Measurements from ENCODE around the gene ZNF543.
"Not testable (repeated sequence)": the region's sequence is repeated elsewhere in the genome, so short reads cannot be mapped to it uniquely, and the experiment has no call there.

Gene ZNF543

DNA sequence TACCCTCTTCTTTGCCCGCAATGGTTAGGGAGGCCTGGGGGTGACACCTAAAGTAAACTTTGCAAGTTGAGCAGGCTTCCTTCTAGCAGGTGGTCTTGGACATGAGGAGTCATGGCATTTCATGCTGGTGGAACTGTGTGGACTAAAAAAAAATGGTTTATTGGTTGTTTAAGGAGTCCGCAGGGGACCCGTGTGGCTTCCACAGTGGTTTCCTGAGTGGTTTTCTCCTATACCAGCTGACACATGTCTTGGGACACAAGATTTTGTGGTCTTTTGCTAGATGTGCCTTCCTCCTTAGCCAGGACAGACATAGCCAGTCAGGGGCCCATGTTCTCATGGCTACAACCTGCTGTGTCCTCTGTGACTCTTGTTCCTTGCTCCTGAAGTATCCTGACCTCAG is 1.5 kb downstream of the ZNF543 start:
- DNase-seq, result no peak

DNA sequence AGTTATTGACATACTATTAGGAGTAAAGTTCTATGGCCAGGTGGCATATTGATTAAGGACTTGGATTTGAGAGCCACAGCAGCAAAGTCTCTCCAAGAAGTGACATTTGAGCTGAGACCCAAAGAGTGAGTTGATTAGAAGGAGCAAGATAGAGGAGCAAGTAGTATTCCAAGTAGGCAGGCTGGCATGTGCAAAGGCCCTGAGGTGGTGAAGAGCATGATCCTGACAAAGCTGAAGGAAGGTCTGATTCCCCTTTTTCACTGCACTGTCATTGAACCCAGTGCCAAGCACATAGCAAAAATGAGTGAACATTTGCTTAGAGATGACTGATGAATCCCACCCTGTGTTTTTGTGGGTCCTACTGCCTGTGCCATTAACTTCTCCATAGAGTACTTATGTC is 4.7 kb downstream of the ZNF543 start:
- DNase-seq, result no peak

DNA sequence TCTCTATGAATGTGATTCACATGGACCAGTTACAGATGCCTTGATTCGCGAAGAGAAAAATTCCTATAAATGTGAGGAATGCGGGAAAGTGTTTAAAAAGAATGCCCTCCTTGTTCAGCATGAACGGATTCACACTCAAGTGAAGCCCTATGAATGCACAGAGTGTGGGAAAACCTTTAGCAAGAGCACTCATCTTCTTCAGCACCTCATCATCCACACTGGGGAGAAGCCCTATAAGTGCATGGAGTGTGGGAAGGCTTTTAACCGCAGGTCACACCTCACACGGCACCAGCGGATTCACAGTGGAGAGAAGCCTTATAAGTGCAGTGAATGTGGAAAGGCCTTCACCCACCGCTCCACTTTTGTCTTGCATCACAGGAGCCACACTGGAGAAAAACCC is 7.7 kb downstream of the ZNF543 start:
- DNase-seq, result no peak

DNA sequence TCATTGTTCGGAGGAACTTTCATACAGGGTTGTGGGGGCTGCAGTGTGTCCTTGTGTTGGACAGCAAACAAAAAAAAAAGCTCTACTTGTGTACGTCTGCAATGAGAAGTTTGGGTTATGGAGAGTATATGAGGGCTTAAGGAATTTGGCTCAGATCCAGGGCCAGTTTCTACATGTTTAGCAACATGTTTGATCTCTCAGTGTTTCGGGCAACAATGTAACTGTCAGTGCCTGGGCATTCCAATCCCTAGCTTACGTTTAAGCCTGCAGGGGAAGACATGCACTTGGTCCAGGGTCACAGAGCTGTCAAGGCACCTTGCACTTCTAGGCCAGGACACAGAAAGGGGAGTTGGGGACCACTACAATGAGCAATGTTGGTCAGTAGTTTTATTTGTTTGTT is 13.9 kb downstream of the ZNF543 start:
- no peak for DNase-seq

DNA sequence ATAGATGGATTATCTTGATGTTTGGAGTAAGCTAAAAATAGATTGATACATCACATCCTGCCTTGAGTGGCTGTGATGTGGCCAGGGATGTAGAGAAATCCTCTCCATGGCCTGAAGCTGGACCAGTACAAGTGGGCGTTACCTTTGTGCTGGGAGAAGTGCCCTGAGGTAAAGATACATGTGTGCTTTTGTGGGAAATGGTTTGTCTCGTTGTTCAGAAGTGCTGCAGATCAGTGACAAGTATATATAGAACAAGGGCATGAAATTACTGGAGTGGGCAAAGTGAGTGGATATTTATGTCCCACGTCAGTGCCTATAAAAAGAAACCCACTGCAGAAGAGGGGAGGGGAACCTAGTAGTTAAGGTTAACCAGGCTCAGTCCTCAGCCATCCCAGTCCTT is 18.6 kb downstream of the ZNF543 start:
- no peak for DNase-seq

DNA sequence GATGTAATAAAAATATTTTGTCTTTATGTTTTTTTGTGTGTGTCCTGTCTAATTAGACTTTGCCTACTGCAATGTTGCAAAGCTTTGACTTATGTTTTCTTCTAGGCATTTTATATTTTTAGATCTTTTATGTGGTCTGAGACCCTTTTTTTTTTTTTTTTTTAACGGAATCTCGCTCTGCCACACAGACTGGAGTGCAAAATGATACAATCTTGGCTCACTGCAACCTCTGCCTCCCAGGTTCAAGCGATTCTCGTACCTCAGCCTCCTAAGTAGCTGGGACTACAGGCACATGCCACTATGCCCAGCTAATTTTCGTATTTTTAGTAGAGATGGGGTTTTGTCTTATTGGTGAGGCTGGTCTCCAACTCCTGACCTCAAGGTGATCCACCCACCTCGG is 22.3 kb downstream of the ZNF543 start:
- DNase-seq, result no peak

DNA sequence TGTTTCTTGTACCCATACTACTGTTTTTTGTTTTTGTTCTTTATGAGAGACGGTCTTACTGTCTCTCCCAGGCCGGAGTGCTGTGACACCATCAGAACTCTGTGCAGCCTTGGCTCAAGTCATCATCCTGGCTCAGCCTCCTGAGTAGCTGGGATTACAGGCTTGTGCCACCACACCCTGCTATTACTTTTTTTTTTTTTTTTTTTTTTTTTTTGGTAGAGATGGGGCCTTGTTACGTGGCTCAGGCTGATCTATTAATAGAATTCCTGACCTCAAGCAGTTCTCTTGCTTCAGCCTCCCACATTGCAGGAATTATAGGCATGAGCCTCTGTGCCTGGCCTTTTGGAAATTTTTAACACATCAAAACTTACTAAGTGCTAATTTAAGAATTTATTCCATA is 27.9 kb downstream of the ZNF543 start:
- no peak for DNase-seq

DNA sequence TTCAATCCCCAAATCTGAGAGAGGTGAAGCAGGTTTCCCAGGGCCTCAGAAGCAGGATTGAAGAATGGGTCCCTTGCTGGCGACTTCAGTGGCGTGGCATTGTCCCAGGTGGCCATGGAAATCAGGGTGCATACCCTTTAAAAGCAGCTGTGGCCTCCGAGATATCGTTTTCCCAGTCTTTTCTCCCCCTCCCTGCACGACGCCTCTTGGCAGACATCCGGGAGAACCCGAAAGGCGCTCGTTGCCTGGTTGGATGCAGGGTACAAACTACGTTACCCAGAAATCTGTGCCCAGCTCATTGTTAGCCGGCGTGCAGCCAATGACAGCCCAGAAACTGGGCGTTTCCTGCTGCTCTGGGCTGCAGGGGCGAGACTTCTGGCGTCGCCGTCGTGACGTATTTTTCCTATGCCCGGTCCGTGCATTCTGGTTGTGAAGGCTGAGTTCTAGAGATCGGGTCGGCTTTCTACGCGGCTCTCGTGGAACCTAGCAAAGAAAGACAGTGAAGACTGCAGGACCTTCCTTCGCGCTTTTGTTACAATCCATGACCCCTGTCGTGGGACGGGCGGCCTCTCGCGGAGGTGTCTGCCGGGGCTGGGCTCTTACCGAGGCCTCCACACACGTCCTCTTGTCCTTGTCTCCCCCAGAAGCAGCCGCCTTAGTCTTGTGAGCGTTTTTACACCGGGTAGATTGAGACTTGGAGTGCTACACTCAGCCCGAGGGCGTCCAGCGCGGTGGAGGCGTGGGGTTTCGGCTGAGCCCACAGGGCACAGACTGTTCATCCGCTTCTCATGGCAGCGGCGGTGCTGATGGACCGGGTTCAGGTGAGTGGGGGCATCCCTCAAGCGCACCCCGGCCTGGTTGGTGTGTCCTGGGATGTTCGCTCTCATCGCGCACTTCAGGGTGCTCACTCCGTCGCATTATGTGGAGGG is 30.9 kb downstream of the ZNF543 start, which contains the start of gene ZNF304:
ZNF304 (plus strand) TSS at position 395 of the 929 bp plus-strand sequence; CDS start at position 789, 394 bp downstream.
- peak; percentile 90 to 93 for DNase-seq

DNA sequence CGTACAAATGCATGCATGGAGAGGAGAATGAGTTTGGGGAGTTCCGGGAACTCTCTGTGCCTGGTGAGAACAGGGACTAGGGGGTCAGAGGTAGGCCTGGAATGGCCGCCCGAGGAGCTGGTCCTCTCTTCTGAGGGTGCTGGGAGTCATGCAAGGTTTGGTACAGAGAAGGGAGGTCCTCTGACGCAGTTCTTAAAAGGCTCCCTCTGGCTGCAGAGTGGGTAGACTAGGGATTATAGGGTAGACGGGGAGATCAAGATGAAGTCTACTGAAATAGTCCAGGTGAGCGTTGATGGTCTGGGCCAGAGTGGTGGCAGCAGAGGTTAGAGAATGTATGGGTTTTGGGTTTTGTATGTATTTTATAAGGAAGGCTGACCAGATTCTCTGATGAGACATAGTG is 31.6 kb downstream of the ZNF543 start:
- DNase-seq, result no peak

DNA sequence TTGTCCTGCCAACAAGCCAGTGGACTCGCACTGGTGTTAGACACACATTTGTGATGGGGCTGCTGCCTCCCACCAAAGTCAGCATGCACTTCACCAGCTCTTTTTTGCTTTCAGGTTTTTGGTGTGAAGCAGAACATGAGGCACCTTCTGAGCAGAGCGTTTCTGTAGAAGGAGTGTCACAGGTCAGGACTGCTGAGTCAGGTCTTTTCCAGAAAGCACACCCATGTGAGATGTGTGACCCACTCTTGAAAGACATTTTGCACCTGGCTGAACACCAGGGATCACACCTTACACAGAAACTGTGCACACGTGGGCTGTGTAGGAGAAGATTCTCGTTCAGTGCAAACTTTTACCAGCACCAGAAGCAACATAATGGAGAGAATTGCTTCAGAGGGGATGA is 35.6 kb downstream of the ZNF543 start:
- no peak for DNase-seq

DNA sequence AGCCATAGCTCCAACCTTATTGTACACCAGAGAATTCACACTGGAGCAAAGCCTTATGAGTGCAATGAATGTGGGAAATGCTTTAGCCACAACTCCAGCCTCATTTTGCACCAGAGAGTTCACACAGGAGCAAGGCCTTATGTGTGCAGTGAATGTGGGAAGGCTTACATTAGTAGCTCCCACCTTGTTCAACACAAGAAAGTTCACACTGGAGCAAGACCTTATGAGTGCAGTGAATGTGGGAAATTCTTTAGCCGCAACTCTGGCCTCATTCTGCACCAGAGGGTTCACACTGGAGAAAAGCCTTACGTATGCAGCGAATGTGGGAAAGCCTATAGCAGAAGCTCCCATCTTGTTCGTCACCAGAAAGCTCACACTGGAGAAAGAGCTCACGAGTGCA is 37.1 kb downstream of the ZNF543 start:
- no peak for DNase-seq

DNA sequence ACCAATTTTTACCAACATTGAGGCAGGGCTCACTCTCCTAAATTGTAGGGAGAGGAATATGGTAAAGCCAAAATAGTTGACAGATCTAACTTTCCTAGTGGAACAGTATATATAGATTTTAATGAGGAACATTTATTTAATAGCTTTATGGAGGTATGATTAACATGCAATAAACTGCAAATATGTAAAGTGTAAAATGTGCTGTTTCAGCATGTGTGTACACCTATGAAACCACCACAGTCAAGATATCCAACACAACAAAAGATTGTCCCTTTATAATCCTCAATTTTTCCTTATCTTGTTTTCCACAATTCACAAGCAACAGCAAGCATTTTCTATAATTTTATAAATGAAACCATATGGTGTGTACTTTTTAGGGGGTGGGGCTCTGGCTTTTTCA is 39.0 kb downstream of the ZNF543 start:
- DNase-seq, result no peak

DNA sequence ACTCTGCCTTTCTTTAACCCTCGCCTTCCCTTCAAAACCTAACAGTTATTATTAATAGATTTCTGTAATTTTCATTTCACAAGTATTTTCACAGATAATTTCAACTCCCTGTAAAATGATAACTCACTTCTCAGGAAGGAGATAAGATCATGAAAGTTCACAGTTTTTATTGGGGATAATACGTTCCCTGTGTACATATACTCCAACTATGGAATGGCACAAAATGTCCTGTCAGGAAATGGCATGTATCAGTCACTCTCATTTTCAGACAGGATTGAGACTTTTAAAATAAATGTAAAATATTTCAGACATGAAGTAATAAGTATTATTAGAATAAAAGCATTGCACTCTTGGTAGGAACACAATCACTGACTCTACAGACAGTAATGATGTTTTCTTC is 42.1 kb downstream of the ZNF543 start:
- DNase-seq, result no peak

DNA sequence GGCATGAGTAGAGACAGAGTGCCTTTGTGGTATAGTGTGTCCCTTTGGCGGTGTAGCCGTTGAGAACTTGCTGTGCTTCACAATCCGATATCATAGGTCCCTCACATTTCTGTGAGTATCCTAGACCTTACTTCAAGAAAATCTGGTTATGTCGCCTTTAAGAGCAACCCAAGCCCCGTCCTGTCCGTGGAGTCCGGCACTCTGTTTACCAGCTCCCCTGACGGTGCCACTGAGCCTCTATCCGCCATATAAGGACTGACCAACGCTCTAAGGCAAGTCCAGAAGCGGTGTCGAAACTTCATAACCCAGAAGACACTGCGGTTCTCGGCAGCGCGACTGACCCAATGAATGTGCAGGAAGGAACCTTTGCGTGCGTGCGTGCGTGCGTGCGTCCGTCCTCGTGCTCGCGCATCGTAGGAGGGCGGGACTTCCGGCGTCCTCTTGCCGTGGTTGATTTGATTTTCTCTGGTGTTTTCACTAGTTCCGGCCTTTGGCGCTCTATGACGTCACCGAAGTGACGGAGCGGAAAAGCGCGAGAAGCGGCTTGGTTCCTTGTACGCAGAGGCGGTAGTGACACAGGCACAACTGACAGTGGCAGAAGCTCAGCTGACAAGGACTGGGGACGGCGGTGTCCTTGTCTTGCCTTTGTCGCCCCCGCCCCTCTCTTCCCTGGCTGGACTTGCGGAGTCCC is 42.9 kb downstream of the ZNF543 start, which contains the start of the genes TRAPPC2B and ZNF547:
TRAPPC2B (plus strand) TSS at position 555 of the 691 bp plus-strand sequence. CDS start 1,283 bp downstream, outside the sequence.
ZNF547 (plus strand) TSS at position 555 of the 691 bp plus-strand sequence. CDS start 5,005 bp downstream, outside the sequence.
- peak; percentile 99 to 100 for DNase-seq

DNA sequence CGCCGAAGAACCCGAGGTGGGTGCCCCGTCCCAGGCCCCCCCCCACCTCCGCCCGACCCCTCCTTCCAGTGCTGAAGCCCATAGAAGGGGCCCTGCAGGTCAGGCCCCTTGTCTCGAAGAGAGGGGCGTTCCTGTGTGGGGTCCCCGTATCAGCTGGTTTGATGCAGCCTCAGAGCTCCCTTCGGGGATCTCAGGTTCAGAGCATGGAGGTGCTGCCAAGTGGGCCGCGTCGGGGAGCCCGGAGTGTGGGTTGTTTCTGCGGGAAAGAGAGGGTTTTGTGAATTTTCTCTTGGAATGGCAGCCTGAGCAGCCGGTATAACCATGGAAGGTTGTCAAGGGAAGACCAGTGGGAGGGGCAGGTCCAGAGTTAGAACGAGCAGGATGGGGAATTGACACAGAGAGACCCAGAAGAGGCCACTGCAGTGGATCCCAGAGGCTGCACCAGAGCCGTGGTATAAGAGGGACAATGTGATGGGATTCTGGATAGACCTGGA is 43.5 kb downstream of the ZNF543 start:
- no peak for DNase-seq

DNA sequence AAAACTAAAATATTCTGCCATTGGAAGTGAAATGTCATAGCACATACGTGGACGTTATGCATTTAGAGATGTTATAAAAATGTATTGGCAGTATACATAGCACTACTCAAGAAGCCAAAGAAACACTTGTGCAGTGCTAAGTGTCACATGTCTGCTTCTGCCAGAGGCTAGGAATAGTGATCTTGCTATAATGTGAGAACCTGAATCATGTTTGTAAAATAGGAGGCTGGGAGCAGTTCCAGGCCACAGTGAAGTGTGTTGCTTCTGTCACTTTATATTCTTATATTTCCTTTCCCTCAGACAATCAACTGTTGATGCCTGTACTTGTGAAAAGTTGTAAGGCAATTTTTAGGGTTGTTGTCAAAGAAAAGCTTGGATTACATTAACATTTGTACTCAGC is 46.5 kb downstream of the ZNF543 start:
- no peak for DNase-seq

DNA sequence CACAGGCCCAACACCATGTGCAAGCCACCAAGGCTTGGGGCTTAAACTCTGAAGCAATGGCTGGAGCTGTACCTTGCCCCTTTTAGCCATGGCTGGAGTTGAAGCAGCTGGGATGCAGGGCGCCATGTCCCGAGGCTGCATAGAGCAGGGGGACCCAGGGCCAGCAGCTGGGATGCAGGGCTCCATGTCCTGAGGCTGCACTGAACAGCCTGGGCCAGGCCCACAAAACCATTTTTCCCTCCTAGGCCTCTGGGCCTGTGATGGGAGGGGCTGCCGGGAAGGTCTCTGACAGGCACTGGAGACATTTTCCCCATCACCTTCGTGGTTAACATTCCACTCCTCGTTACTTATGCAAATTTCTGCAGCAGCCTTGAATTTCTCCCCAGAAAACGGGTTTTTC is 53.9 kb downstream of the ZNF543 start:
- DNase-seq, result no peak

DNA sequence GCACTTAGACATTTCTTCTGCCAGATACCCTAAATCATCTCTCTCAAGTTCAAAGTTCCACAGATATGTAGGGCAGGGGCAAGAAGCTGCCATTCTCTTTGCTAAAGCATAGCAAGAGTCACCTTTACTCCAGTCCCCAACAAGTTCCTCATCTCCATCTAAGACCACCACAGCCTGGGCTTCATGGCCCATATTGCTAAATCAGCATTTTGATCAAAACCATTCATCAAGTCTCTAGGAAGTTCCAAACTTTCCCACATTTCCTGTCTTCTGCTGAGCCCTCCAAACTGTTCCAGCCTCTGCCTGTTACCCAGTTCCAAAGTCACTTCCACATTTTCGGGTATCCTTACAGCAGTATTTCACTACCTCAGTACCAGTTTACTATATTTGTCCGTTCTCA is 54.4 kb downstream of the ZNF543 start:
- DNase-seq, result not testable (repeated sequence)

DNA sequence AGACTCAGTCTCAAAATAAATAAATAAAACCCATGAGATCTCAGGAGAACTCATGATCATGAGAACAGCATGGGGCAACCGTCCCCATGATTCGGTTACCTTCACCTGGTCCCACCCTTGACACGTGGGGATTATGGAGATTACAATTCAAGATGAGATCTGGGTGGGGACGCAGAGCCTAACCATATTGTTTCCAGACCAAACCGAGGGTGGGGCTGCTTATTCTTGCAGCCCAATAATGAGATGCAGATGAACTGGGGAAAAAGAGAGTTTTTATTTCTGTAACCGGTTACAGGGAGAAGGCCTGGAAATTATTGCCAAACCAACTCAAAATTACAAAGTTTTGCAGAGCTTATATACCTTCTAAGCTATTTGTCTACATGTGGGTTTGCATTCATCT is 55.9 kb downstream of the ZNF543 start:
- no peak for DNase-seq

DNA sequence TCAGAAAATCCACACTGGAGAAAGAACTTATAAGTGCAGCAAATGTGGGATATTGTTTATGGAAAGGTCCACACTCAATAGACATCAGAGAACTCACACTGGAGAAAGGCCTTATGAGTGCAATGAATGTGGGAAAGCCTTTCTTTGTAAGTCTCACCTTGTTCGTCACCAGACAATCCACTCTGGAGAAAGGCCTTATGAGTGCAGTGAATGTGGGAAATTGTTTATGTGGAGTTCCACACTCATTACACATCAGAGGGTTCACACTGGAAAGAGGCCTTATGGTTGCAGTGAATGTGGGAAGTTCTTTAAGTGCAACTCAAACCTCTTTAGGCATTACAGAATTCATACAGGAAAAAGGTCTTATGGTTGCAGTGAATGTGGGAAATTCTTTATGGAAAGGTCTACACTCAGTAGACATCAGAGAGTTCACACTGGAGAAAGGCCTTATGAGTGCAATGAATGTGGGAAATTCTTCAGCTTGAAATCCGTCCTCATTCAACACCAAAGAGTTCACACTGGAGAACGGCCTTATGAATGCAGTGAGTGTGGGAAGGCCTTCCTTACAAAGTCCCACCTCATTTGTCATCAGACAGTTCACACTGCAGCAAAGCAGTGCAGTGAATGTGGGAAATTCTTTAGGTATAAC is 57.4 kb downstream of the ZNF543 start:
- no peak for DNase-seq
